D721Med (cell line): Measurements from ENCODE around the gene HGF.

Experiments
- DNase-seq: peaks from one replicate; pipeline ENCODE4 v3.0.0; 2011; ENCODE audit warnings: low spot score; ENCODE audit not compliant: insufficient read length
- FAIRE-seq: peaks from 2 replicates; lab custom pipeline; 2011; peaks lifted over from hg19 to GRCh38; lab: Jason Lieb, UNC
- CTCF ChIP-seq: IDR thresholded peaks from 2 replicates; pipeline ENCODE4 v1.5.1; 2012; ENCODE audit warnings: mild to moderate bottlenecking, control low read depth; ENCODE audit not compliant: insufficient read depth; ENCODE audit errors: missing control alignments

The HGF gene

GRCh38 chr7:81775560-81775959 lies 5.7 kb upstream of the HGF start:
- no peak for TF ChIP-seq CTCF
- FAIRE-seq (no peak), DNase-seq (no peak)

GRCh38 chr7:81774551-81774950 lies 4.7 kb upstream of the HGF start:
- no peak for TF ChIP-seq CTCF
- FAIRE-seq (no peak), DNase-seq (no peak)

- DNase-seq (no peak), FAIRE-seq (no peak)
- TF ChIP-seq CTCF, result no peak
Measured at GRCh38 chr7:81770728-81771223, 929 bp upstream of the HGF start.

- TF ChIP-seq CTCF, result no peak
- FAIRE-seq (no peak), DNase-seq (no peak)
Measured at GRCh38 chr7:81768951-81769778, 682 bp downstream of the HGF start.

- FAIRE-seq (no peak), DNase-seq (no peak)
- no peak for TF ChIP-seq CTCF
Measured at GRCh38 chr7:81767926-81768325, 1.9 kb downstream of the HGF start.

GRCh38 chr7:81761821-81762220 lies 8.0 kb downstream of the HGF start:
- FAIRE-seq (no peak), DNase-seq (no peak)
- no peak for TF ChIP-seq CTCF

GRCh38 chr7:81761031-81761430 lies 8.8 kb downstream of the HGF start:
- DNase-seq, result no peak
- TF ChIP-seq CTCF, result no peak
- no peak for FAIRE-seq
